ENCODE measurements around the gene GCNT1.
A peak's percentile ranks its signal among the peaks of the same experiment; 100 is the strongest.
"Not testable (repeated sequence)": the region's sequence is repeated elsewhere in the genome, so short reads cannot be mapped to it uniquely, and the experiment has no call there.

GCNT1 gene

DNA sequence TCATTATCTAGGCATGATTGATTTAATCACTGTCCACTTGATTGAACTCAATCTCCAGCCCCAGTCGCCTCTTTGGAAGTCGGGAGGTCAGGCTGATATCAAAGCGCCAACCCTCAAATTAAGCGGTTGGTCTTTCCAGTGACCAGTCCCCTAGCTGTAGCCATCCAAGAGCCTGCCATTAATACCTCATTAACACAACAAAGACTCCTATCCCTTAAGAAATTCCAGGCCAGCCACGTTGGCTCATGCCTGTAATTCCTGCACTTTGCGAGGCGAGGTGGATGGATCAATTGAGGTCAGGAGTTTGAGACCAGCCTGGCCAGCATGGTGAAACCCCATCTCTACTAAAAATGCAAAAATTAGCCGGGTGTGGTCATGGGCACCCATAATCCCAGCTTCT is 27.4 kb upstream of the GCNT1 start:
- no peak overlapping the region for H3K9ac ChIP-seq (ENCODE audit: low read length)
- no peaks in the 10 kb centered on the region for H3K79me1 ChIP-seq (ENCODE audit: low read length)
- no peak overlapping the region for H3K23ac ChIP-seq (ENCODE audit: low read length)
- H3K4me1 ChIP-seq (ENCODE audit: control insufficient read depth in 1 of 2, insufficient read depth in 2 of 2, low read length in 2 of 2) = peaks cover 0 to 4% of the 10 kb centered on the region in 2 experiments
- H3K4ac ChIP-seq (ENCODE audit: low read depth, low read length) = no peak overlapping the region
- H3K9me3 ChIP-seq (ENCODE audit: insufficient read depth, low read depth, low read length) = peaks cover 2% of the 10 kb centered on the region
- no peak overlapping the region for H3K18ac ChIP-seq (ENCODE audit: low read length)
- no peak overlapping the region for H4K91ac ChIP-seq (ENCODE audit: low read depth, low read length)
- WGBS (ENCODE audit: extremely low coverage, insufficient coverage, insufficient read length) = no CpG with 5 or more reads among the region's 8 CpGs
- no peak overlapping the region for H3K14ac ChIP-seq (ENCODE audit: low read length)
- H2AK5ac ChIP-seq (ENCODE audit: low read length) = peak overlapping the region; percentile 29
- peak overlapping the region; percentile 28 for H4K8ac ChIP-seq (ENCODE audit: low read depth, low read length)
- H2BK5ac ChIP-seq (ENCODE audit: low read depth, low read length, poor library complexity) = no peak overlapping the region
- H3K27ac ChIP-seq (ENCODE audit: low read depth, low read length) = no peak overlapping the region
- no peak for DNase-seq
- no peak overlapping the region for H2BK12ac ChIP-seq (ENCODE audit: low read length)
- no peaks in the 10 kb centered on the region for H3K27me3 ChIP-seq (ENCODE audit: insufficient read depth, low read length)
- no peak overlapping the region for H2BK120ac ChIP-seq (ENCODE audit: insufficient read depth, low read length, poor library complexity)
- H4K12ac ChIP-seq (ENCODE audit: low read depth, low read length) = no peak overlapping the region
- H2AFZ ChIP-seq (ENCODE audit: insufficient read depth, low read length, poor library complexity) = no peak overlapping the region
- no peaks in the 10 kb centered on the region for H3K36me3 ChIP-seq (ENCODE audit: control insufficient read depth in 1 of 2, insufficient read depth in 2 of 2, low read length in 2 of 2)
- no peak overlapping the region for H3K4me2 ChIP-seq (ENCODE audit: low read length)
- H3K4me3 ChIP-seq (ENCODE audit: low read depth, low read length) = no peak overlapping the region
- H3K79me2 ChIP-seq (ENCODE audit: control insufficient read depth, insufficient read depth, low read length, poor library complexity) = no peaks in the 10 kb centered on the region

DNA sequence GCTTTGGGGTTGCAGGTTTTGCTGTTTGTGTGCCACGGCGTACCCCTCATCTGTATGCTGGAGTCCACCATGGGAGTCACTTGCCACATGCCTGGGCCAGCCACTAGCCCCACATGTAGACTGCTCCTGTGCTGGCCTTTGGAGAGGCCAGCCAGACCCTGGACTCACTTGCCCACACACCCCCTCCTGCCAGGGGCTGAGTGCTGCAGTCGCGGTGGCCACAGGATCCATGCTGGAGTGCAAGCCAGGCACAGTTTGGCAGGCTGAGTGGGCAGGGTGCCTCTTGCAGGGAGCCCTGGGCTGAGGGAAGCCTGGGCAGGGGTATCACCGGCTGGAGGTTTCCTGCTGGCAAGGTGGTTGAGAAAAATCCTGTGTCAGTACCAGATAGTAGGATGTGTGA is 25.6 kb upstream of the GCNT1 start:
- Histone ChIP-seq H3K4me2 (ENCODE audit: low read length) (no peak overlapping the region), H3K27me3 (ENCODE audit: insufficient read depth, low read length) (no peaks in the 10 kb centered on the region), H3K9me3 (ENCODE audit: insufficient read depth, low read depth, low read length) (no peaks in the 10 kb centered on the region), H3K79me2 (ENCODE audit: control insufficient read depth, insufficient read depth, low read length, poor library complexity) (no peaks in the 10 kb centered on the region), H2BK12ac (ENCODE audit: low read length) (no peak overlapping the region), H3K4me3 (ENCODE audit: low read depth, low read length) (no peak overlapping the region), H3K14ac (ENCODE audit: low read length) (peak overlapping the region; percentile 64), H4K8ac (ENCODE audit: low read depth, low read length) (no peak overlapping the region), H4K12ac (ENCODE audit: low read depth, low read length) (no peak overlapping the region), H3K18ac (ENCODE audit: low read length) (peak overlapping the region; percentile 5), H2BK120ac (ENCODE audit: insufficient read depth, low read length, poor library complexity) (no peak overlapping the region), H3K36me3 (ENCODE audit: control insufficient read depth in 1 of 2, insufficient read depth in 2 of 2, low read length in 2 of 2) (no peaks in the 10 kb centered on the region), H2AFZ (ENCODE audit: insufficient read depth, low read length, poor library complexity) (no peak overlapping the region), H2AK5ac (ENCODE audit: low read length) (peak overlapping the region; percentile 18), H3K9ac (ENCODE audit: low read length) (no peak overlapping the region), H3K27ac (ENCODE audit: low read depth, low read length) (no peak overlapping the region), H3K23ac (ENCODE audit: low read length) (no peak overlapping the region), H3K4ac (ENCODE audit: low read depth, low read length) (no peak overlapping the region), H2BK5ac (ENCODE audit: low read depth, low read length, poor library complexity) (no peak overlapping the region), H3K79me1 (ENCODE audit: low read length) (no peaks in the 10 kb centered on the region), H3K4me1 (ENCODE audit: control insufficient read depth in 1 of 2, insufficient read depth in 2 of 2, low read length in 2 of 2) (peaks cover 0 to 4% of the 10 kb centered on the region in 2 experiments), H4K91ac (ENCODE audit: low read depth, low read length) (peak overlapping the region; percentile 10)
- no peak for DNase-seq
- no CpG with 5 or more reads among the region's 5 CpGs for WGBS (ENCODE audit: extremely low coverage, insufficient coverage, insufficient read length)

DNA sequence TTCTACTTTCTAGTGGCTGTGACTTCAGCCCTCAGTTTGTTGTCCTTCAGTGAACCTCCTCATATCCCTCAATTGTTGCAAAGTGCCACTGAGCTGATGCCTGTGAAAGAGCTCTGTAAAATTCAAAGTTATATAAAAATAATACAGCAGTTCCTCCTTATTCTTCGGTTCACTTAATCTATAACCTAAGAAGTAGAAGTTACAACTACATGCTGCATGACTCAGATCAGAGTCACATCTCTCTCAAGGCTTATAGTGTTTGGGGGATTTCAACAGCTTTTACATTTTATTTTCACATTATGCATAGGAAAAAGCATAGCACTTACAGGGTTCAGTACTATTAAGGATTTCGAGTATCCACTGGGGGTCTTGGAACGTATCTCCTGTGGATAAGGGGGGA is 25.1 kb upstream of the GCNT1 start:
- Histone ChIP-seq H3K4me2 (ENCODE audit: low read length) (no peak overlapping the region), H3K18ac (ENCODE audit: low read length) (no peak overlapping the region), H3K27ac (ENCODE audit: low read depth, low read length) (no peak overlapping the region), H3K4ac (ENCODE audit: low read depth, low read length) (no peak overlapping the region), H3K27me3 (ENCODE audit: insufficient read depth, low read length) (no peaks in the 10 kb centered on the region), H2AK5ac (ENCODE audit: low read length) (no peak overlapping the region), H2BK5ac (ENCODE audit: low read depth, low read length, poor library complexity) (no peak overlapping the region), H3K14ac (ENCODE audit: low read length) (no peak overlapping the region), H3K4me3 (ENCODE audit: low read depth, low read length) (no peak overlapping the region), H3K36me3 (ENCODE audit: control insufficient read depth in 1 of 2, insufficient read depth in 2 of 2, low read length in 2 of 2) (no peaks in the 10 kb centered on the region), H4K91ac (ENCODE audit: low read depth, low read length) (no peak overlapping the region), H3K4me1 (ENCODE audit: control insufficient read depth in 1 of 2, insufficient read depth in 2 of 2, low read length in 2 of 2) (peaks cover 0 to 4% of the 10 kb centered on the region in 2 experiments), H2BK120ac (ENCODE audit: insufficient read depth, low read length, poor library complexity) (no peak overlapping the region), H3K79me1 (ENCODE audit: low read length) (no peaks in the 10 kb centered on the region), H3K79me2 (ENCODE audit: control insufficient read depth, insufficient read depth, low read length, poor library complexity) (no peaks in the 10 kb centered on the region), H4K12ac (ENCODE audit: low read depth, low read length) (no peak overlapping the region), H3K9ac (ENCODE audit: low read length) (no peak overlapping the region), H2AFZ (ENCODE audit: insufficient read depth, low read length, poor library complexity) (no peak overlapping the region), H2BK12ac (ENCODE audit: low read length) (no peak overlapping the region), H4K8ac (ENCODE audit: low read depth, low read length) (no peak overlapping the region), H3K9me3 (ENCODE audit: insufficient read depth, low read depth, low read length) (no peaks in the 10 kb centered on the region), H3K23ac (ENCODE audit: low read length) (no peak overlapping the region)
- no peak for DNase-seq
- WGBS (ENCODE audit: extremely low coverage, insufficient coverage, insufficient read length) = no CpG with 5 or more reads among the region's 3 CpGs

DNA sequence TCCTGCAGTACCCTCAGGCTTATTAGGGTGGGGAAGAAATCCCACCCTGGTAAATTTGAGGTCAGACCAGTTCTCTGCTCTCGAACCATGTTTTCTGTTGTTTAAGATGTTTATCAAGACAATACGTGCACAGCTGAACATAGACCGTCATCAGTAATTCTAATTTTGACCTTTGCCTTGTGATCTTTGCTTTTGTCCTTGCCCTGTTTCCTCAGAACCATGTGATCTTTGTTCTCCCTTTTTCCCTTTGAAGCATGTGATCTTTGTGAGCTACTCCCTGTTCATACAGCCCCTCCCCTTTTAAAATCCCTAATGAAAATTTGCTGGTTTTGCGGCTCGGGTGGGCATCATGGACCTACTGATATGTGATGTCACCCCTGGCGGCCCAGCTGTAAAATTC is 24.1 kb upstream of the GCNT1 start:
- not testable (repeated sequence) for H3K27me3 ChIP-seq (ENCODE audit: insufficient read depth, low read length); H3K23ac ChIP-seq (ENCODE audit: low read length); H2BK120ac ChIP-seq (ENCODE audit: insufficient read depth, low read length, poor library complexity); H4K91ac ChIP-seq (ENCODE audit: low read depth, low read length); H3K79me1 ChIP-seq (ENCODE audit: low read length); H3K18ac ChIP-seq (ENCODE audit: low read length); H3K4me3 ChIP-seq (ENCODE audit: low read depth, low read length); H2BK12ac ChIP-seq (ENCODE audit: low read length); H3K27ac ChIP-seq (ENCODE audit: low read depth, low read length); H3K9ac ChIP-seq (ENCODE audit: low read length); H3K36me3 ChIP-seq (ENCODE audit: control insufficient read depth in 1 of 2, insufficient read depth in 2 of 2, low read length in 2 of 2); H3K4me1 ChIP-seq (ENCODE audit: control insufficient read depth in 1 of 2, insufficient read depth in 2 of 2, low read length in 2 of 2); H3K14ac ChIP-seq (ENCODE audit: low read length); H4K12ac ChIP-seq (ENCODE audit: low read depth, low read length); H3K9me3 ChIP-seq (ENCODE audit: insufficient read depth, low read depth, low read length); H2AK5ac ChIP-seq (ENCODE audit: low read length); H3K79me2 ChIP-seq (ENCODE audit: control insufficient read depth, insufficient read depth, low read length, poor library complexity); H4K8ac ChIP-seq (ENCODE audit: low read depth, low read length); H2AFZ ChIP-seq (ENCODE audit: insufficient read depth, low read length, poor library complexity); H3K4ac ChIP-seq (ENCODE audit: low read depth, low read length); H2BK5ac ChIP-seq (ENCODE audit: low read depth, low read length, poor library complexity); DNase-seq; H3K4me2 ChIP-seq (ENCODE audit: low read length)
- no CpG with 5 or more reads among the region's 6 CpGs for whole genome bisulfite sequencing (ENCODE audit: extremely low coverage, insufficient coverage, insufficient read length)
